T-helper 1 cell treated with Interleukin-12 subunit alpha and Interleukin-12 subunit beta and Interleukin-4 antibody, amounts not matched to agents 30 μg/mL and 1 μg/mL, for 36 hours (primary cell): ENCODE measurements around the gene TSNAXIP1.

Source experiments
- H3K27ac Mint-ChIP-seq: one replicate; pipeline ENCODE4 v1.8.0; 2021; ENCODE audit warnings: mild to moderate bottlenecking, mixed read lengths
- H3K27me3 Mint-ChIP-seq: one replicate; pipeline ENCODE4 v1.8.0; 2021; ENCODE audit warnings: low read depth, mixed read lengths
- H3K36me3 Mint-ChIP-seq: one replicate; pipeline ENCODE4 v1.8.0; 2021; ENCODE audit warnings: low read depth, mixed read lengths
- H3K4me1 Mint-ChIP-seq: one replicate; pipeline ENCODE4 v1.8.0; 2021; ENCODE audit warnings: low read depth, mixed read lengths
- H3K4me3 Mint-ChIP-seq: one replicate; pipeline ENCODE4 v1.8.0; 2021; ENCODE audit warnings: mild to moderate bottlenecking, moderate library complexity, mixed read lengths
- H3K9me3 Mint-ChIP-seq: one replicate; pipeline ENCODE4 v1.8.0; 2021; ENCODE audit warnings: mixed read lengths

TSNAXIP1 gene

DNA sequence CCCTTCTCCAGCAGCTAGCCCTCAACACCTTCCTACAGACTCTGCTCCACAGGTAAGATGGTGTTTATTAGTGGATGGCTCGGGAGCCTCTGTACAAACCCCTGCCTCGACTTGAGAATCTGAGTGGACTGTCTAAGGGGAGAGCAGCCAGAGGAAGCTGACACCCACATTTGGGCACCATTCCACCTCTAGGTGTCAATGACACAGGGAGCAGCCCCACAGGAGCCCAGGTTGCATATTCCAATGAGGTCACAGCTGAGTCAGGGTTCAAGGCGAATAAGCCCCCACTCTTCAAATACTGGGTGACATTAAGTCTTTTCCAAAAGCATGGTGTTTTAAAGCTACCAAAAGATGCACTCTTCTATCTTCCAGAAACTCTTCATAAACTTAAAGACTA, 32.2 kb upstream of the TSNAXIP1 start:
- Mint-ChIP-seq H3K27ac (no peak overlapping the region), H3K36me3 (peaks cover 20% of the 10 kb centered on the region), H3K27me3 (no peaks in the 10 kb centered on the region), H3K4me3 (no peak overlapping the region), H3K9me3 (no peaks in the 10 kb centered on the region), H3K4me1 (peaks cover 14% of the 10 kb centered on the region)

DNA sequence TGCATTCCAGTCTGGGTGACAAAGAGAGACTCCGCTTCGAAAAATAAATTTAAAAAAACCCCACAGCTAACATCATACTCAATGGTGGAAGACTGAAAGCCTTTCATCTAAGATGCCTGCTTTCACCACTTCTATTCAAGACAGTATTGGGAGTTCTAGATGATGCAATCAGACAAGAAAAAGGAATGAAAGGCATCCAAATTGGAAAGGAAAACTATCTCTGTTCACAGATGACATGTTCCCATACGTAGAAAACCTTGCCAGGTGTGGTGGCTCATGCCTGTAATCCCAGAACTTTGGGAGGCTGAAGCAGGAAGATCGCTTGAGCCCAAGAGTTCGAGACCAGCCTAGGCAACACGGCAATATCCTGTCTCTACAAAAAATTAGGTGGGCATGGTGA, 31.4 kb upstream of the TSNAXIP1 start:
- Mint-ChIP-seq H3K27me3 (no peaks in the 10 kb centered on the region), H3K9me3 (no peaks in the 10 kb centered on the region), H3K36me3 (peaks cover 16% of the 10 kb centered on the region), H3K27ac (no peak overlapping the region), H3K4me1 (peaks cover 16% of the 10 kb centered on the region), H3K4me3 (no peak overlapping the region)

DNA sequence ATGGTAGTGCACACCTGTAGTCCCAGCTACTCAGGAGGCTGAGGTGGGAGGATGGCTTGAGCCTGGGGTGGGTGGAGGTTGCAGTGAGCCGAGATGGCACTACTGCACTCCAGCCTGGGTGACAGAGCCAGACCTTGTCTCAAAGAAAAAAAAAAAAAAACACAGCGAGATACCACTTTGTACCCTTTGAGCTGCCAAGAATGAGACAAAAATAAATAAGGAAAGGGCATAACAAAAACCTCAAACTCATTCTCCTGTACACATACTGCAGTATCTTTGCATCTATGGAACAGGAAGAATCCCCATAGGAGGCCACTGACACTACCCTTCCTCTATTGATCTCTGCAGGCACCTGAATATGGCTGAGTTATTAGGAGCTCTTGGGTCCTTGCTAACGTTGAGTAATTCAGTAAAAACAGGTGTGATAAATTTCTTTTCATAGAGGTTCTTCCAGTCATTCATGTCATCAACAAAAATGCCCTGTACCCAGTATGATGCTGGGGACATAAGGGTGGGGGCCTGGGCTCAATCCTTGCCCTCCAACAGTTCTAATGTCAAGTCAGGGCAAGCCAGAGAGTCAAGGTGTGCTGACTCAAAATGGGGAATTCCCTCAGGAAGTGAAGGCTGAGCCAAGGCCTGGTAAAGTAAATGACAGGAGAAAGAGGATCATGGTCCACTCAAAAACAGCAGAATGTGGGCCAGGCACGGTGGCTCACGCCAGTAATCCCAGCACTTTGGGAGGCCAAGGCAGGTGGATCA, 27.3 kb upstream of the TSNAXIP1 start:
- H3K36me3 Mint-ChIP-seq = peaks cover 11% of the 10 kb centered on the region
- H3K4me3 Mint-ChIP-seq = no peak overlapping the region
- H3K9me3 Mint-ChIP-seq = no peaks in the 10 kb centered on the region
- no peaks in the 10 kb centered on the region for H3K27me3 Mint-ChIP-seq
- peaks cover 28% of the 10 kb centered on the region for H3K4me1 Mint-ChIP-seq
- H3K27ac Mint-ChIP-seq = peak overlapping the region; percentile 38

DNA sequence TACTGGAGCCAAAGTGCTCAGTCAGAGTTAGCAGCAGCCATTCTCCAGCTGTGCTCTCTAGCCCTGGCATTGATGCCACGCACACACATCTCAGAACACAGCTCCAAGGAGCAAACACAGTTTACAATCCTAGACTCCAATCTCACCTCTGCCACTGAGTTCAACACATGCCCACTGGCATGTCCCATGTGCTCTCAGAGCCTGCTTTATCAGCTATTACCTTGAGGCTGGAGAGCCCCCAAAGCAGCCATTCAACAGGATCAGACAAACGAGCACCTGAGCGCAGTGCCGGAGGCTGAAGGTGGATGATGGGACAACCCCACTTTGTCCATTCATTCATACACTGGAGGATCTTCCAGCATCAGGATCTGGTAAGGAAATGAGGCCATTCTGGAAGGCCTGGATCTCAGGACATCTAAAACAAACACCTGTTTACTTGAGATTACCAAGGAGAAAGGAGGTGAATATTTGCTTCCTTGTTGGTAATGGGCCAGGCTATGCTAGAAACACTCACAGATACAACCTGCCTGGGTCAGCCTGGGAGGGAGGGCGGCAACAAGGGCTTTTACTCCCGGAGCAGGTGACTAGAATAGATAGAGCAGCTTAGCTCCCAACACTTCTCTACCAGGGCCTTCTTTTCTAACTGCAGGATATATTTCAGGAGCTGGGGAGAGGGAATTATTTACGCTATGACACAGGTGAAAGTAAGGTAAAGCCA, 25.7 kb upstream of the TSNAXIP1 start:
- H3K27me3 Mint-ChIP-seq = no peaks in the 10 kb centered on the region
- peaks cover 9% of the 10 kb centered on the region for H3K36me3 Mint-ChIP-seq
- peaks cover 26% of the 10 kb centered on the region for H3K4me1 Mint-ChIP-seq
- H3K9me3 Mint-ChIP-seq = no peaks in the 10 kb centered on the region
- H3K27ac Mint-ChIP-seq = peak overlapping the region; percentile 84
- H3K4me3 Mint-ChIP-seq = peak overlapping the region; percentile 43

DNA sequence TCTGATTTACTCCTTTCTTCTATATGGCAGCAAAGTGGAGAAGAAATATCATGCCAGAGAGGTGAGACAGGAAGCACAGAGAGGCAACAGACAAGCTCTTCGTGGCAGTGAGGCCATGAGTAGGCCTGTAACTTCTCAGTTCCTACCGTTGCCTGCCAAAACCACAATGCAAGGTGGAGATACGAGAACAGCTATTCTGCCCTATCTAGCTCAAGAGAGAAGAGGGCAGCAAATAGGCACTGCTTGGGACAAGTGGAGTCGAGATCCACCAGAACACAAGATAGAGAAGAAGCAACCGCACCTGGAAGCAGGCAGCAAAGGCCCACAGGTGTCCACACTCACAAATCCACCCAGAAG, 25.1 kb upstream of the TSNAXIP1 start:
- peaks cover 26% of the 10 kb centered on the region for H3K4me1 Mint-ChIP-seq
- peak overlapping the region; percentile 43 for H3K4me3 Mint-ChIP-seq
- peaks cover 9% of the 10 kb centered on the region for H3K36me3 Mint-ChIP-seq
- no peaks in the 10 kb centered on the region for H3K27me3 Mint-ChIP-seq
- H3K9me3 Mint-ChIP-seq = no peaks in the 10 kb centered on the region
- H3K27ac Mint-ChIP-seq = peak overlapping the region; percentile 84

DNA sequence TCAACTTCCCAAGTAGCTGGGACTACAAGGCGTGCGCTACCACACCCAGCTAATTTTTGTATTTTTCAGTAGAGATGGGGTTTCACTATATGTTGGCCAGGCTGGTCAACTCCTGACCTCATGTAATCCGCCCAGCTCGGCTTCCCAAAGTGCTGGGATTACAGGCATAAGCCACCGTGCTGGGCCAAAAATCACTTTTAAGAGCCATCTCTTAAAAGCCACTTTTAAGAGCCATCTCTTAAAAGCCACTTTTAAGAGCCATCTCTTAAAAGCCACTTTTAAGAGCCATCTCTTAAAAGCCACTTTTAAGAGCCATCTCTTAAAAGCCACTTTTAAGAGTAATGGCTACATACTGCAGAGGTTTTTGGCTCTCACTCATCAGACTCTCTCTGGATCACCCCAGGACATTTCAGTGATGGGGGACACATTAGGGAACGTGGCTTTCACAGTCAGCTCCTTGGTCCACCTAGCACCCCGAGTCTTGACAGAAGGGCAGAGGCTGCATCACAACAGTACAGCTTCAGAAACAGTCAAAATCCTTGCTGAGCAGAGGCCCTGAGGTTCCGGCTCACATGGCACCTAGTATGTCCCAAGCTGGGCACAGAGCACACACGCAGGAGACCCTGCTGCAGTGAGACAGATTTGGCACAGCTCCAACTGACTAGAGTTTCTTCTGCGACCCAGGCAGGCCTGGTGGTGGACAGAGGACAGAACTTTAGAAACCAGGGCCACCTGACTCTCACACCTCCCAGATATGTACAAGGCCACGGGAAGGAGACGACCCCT, 23.9 kb upstream of the TSNAXIP1 start:
- H3K27ac Mint-ChIP-seq = no peak overlapping the region
- H3K4me1 Mint-ChIP-seq = peaks cover 24% of the 10 kb centered on the region
- H3K4me3 Mint-ChIP-seq = no peak overlapping the region
- no peaks in the 10 kb centered on the region for H3K9me3 Mint-ChIP-seq
- peaks cover 9% of the 10 kb centered on the region for H3K36me3 Mint-ChIP-seq
- H3K27me3 Mint-ChIP-seq = no peaks in the 10 kb centered on the region

DNA sequence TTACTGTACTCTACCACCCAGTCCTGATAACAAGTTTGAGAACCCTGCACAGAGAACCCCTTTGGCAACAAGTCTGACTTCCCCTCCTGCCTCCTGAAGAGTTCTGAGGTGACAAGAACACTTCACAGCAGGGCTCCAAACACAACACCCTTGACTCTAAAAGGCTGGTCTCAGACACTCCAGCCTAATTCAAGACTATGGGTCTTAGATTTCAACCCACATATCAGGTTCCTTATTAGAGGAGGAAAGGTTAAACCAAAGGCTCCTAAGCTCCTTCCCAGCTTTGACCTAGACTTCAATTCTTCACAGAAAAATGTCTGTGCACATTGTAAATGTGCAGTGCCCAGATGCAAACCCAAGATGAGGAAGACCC, 23.4 kb upstream of the TSNAXIP1 start:
- Mint-ChIP-seq H3K27me3 (no peaks in the 10 kb centered on the region), H3K9me3 (no peaks in the 10 kb centered on the region), H3K4me1 (peaks cover 24% of the 10 kb centered on the region), H3K36me3 (peaks cover 7% of the 10 kb centered on the region), H3K27ac (no peak overlapping the region), H3K4me3 (no peak overlapping the region)

DNA sequence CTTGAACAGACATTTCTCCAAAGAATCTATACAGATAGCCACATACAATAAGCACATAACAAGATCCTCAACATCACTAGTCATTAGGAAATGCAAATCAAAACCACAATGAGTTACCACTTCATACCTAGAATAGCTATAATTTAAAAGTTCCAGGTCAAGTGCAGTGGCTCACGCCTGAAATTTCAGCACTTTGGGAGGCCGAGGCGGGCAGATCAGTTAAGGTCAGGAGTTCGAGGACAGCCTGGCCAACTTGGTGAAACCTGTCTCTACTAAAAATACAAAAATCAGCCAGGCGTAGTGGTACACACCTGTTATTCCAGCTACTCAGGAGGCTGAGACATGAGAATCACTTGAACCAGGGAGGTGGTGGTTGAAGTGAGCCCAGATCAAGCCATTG, 20.2 kb upstream of the TSNAXIP1 start:
- peaks cover 12% of the 10 kb centered on the region for H3K4me1 Mint-ChIP-seq
- H3K4me3 Mint-ChIP-seq = no peak overlapping the region
- no peak overlapping the region for H3K27ac Mint-ChIP-seq
- H3K9me3 Mint-ChIP-seq = no peaks in the 10 kb centered on the region
- H3K27me3 Mint-ChIP-seq = no peaks in the 10 kb centered on the region
- H3K36me3 Mint-ChIP-seq = peaks cover 5% of the 10 kb centered on the region

DNA sequence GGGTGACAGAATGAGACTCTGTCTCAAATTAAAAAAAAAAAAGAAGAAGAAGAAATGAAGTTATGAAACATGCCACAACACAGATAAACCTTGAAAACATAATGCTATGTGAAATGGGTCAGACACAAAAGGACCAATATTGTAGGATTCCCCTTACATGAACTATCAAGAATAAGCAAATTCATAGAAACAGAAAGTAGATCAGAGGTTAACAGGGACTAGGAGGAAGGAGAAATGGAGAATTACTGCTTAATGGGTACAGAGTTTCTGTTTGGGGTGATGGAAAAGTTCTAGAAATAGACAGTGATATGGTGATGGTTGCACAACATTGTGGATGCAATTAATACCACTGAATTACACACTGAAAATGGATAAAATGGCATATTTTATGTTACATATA, 16.6 kb upstream of the TSNAXIP1 start:
- Mint-ChIP-seq H3K9me3 (no peaks in the 10 kb centered on the region), H3K36me3 (peaks cover 2% of the 10 kb centered on the region), H3K27me3 (no peaks in the 10 kb centered on the region), H3K27ac (no peak overlapping the region), H3K4me3 (no peak overlapping the region), H3K4me1 (peaks cover 5% of the 10 kb centered on the region)

DNA sequence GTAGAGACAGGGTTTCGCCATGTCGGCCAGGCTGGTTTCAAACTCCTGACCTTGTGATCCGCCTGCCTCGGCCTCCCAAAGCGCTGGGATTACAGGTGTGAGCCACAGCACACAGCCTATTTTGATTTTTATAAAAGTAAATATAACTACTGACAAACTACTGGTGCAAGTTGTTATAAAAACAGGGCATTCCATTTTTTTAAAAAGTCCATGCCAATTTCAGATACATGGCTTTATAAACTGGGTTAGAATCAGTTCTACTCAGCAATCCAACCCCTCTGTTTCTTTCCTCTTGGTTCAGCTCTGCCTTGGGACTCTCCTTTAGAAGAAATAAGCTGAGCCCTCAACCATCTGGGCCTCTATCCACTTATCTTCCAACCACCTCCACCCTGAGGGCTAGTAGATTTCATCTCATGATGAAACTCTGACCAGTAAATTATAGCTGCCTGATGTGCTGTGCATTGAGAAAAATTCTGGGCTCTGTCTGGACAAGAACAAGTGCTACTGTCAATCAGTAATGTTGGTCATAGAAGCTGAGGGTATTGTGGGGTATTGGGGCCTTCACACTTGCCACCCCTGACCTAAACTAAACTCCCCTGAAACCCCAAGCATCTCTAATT, 10.5 kb upstream of the TSNAXIP1 start:
- peaks cover 21% of the 10 kb centered on the region for H3K36me3 Mint-ChIP-seq
- peak overlapping the region; percentile 2 for H3K27ac Mint-ChIP-seq
- peaks cover 17% of the 10 kb centered on the region for H3K4me1 Mint-ChIP-seq
- no peaks in the 10 kb centered on the region for H3K27me3 Mint-ChIP-seq
- H3K9me3 Mint-ChIP-seq = no peaks in the 10 kb centered on the region
- H3K4me3 Mint-ChIP-seq = no peak overlapping the region

DNA sequence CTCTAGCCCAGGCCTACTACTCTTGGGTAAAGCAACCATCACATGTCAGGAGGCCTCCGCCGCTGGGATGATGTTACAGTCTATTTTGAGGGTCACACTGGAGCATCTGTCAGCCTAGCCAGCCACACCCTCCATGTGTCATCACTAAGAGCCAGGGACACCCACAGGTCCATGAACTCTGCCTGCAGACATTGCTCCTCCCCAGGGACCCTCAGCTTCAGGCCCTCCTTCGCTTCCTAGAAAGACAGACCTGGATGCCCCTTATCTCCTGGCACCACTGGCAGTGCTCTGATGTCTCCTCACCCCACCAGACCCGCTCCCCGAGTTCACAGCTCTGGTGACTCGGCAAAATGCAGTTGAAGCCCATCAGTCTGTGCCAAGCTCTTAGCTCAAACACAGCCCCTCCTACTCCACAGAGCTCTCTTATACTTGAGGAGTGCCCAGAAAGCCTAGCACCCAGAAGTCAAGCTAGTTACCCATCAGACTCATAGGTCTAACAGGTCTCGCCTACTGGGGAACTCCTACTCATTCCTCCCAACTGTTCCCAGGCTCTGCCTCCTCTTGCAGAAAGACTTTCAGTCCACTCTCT, 6.3 kb upstream of the TSNAXIP1 start:
- H3K36me3 Mint-ChIP-seq = peaks cover 53% of the 10 kb centered on the region
- H3K27ac Mint-ChIP-seq = peak overlapping the region; percentile 49
- H3K4me1 Mint-ChIP-seq = peaks cover 51% of the 10 kb centered on the region
- no peaks in the 10 kb centered on the region for H3K9me3 Mint-ChIP-seq
- no peak overlapping the region for H3K4me3 Mint-ChIP-seq
- no peaks in the 10 kb centered on the region for H3K27me3 Mint-ChIP-seq

DNA sequence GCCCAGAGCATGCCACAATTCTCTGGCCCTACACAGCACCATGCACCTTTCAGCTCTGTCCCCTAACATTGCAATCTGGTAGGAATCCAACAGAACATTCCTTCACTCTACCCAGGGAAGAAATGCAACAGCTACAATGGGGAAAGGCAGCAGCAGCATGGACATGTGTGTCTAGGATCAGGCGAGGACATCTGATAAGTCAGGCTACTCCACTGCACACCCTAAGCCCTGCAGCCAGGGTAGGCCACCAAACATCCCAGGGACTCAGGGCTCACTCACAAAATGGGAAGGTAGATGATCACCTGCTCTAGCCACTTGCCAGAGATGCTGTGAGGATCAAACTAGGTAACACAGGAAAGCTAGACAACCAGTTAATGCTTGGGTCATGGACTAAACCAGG, 5.4 kb upstream of the TSNAXIP1 start:
- no peaks in the 10 kb centered on the region for H3K27me3 Mint-ChIP-seq
- peak overlapping the region; percentile 29 for H3K4me3 Mint-ChIP-seq

DNA sequence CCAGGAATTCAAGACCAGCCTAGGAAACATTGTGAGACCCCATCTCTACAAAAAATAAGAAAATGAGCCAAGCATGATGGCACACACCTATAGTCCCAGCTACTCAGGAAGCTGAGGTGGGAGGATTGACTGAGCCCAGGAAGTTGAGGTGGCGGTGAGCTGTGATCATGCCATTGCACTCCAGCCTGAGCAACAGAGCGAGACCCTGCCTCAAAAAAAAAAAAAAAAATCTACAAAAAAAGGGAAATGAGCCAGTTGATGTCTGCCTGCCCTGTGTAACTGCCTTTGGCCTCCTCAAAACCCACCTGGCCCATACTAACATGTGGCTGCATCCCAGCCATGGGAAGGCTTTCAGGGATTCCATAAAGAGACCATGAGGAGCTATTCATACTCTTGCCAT, 4.8 kb upstream of the TSNAXIP1 start:
- peaks cover 53% of the 10 kb centered on the region for H3K36me3 Mint-ChIP-seq
- peak overlapping the region; percentile 79 for H3K27ac Mint-ChIP-seq
- H3K9me3 Mint-ChIP-seq = no peaks in the 10 kb centered on the region
- no peaks in the 10 kb centered on the region for H3K27me3 Mint-ChIP-seq
- H3K4me1 Mint-ChIP-seq = peaks cover 53% of the 10 kb centered on the region
- peak overlapping the region; percentile 29 for H3K4me3 Mint-ChIP-seq

More for the DNA sequence above, 5.4 kb upstream of the TSNAXIP1 start:
- H3K9me3 Mint-ChIP-seq = no peaks in the 10 kb centered on the region
- H3K27ac Mint-ChIP-seq = peak overlapping the region; percentile 79
- peaks cover 53% of the 10 kb centered on the region for H3K4me1 Mint-ChIP-seq
- peaks cover 53% of the 10 kb centered on the region for H3K36me3 Mint-ChIP-seq

DNA sequence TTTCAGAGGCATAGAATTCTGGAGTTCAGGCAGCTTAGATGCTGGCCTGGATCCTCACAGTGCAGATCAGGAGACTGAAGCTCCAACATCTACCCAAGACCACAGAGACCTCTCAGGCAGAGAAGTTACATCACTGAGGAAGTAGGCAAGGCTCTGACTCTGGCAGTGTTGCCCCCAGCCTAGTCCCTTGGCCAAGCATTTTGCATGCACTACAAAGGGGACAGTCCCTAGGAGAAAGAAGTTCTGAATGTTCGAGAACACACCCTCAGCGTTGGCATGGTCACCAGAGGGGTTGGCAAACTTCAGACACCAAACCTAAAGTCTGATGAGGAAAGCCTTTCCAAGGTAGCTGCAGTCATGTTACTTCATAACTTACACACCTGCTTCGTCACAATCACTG, 2.8 kb upstream of the TSNAXIP1 start:
- Mint-ChIP-seq H3K4me1 (peaks cover 51% of the 10 kb centered on the region), H3K27me3 (no peaks in the 10 kb centered on the region), H3K27ac (peak overlapping the region; percentile 84), H3K36me3 (peaks cover 43% of the 10 kb centered on the region), H3K4me3 (peak overlapping the region; percentile 48), H3K9me3 (no peaks in the 10 kb centered on the region)
